Keratinocyte (primary cell): ENCODE measurements around the gene RGS17. TPM values are rescaled to one million over a fixed set of nuclear protein-coding genes. Genes with fewer than 3 reads are reported as not detected.

Source experiments
- DNase-seq: peaks from one replicate; pipeline ENCODE4 v3.0.0-alpha.2; 2011; ENCODE audit warnings: low read depth, missing footprints, low spot score
- FAIRE-seq: peaks from 2 replicates; lab custom pipeline; 2011; peaks lifted over from hg19 to GRCh38; lab: Jason Lieb, UNC
- H2AFZ ChIP-seq: 2 replicates; pipeline ENCODE4 v1.6.0; 2012; ENCODE audit warnings: low read length, control low read depth, inconsistent platforms; ENCODE audit not compliant: control insufficient read depth
- H3K27ac ChIP-seq: 2 replicates; pipeline ENCODE4 v1.5.1; 2011; ENCODE audit warnings: low read length; ENCODE audit not compliant: control insufficient read depth, insufficient read depth
- H3K27me3 ChIP-seq: 3 replicates; pipeline ENCODE4 v1.6.0; 2011; ENCODE audit warnings: low read length; ENCODE audit not compliant: control insufficient read depth, insufficient read depth; ENCODE audit errors: extremely low read depth
- H3K36me3 ChIP-seq, 2 experiments: 2 replicates in 1 of 2; 3 replicates in 1 of 2; pipeline ENCODE4 v1.5.1; 2011; ENCODE audit warnings: low read length in 2 of 2, mild to moderate bottlenecking in 1 of 2; ENCODE audit not compliant: control insufficient read depth in 2 of 2, insufficient read depth in 2 of 2; ENCODE audit errors: extremely low read depth in 1 of 2
- H3K4me1 ChIP-seq: 3 replicates; pipeline ENCODE4 v1.5.1; 2011; ENCODE audit warnings: low read length; ENCODE audit not compliant: control insufficient read depth, insufficient read depth; ENCODE audit errors: extremely low read depth
- H3K4me2 ChIP-seq: 3 replicates; pipeline ENCODE4 v1.6.0; 2011; ENCODE audit warnings: low read depth, low read length; ENCODE audit not compliant: control insufficient read depth, insufficient read depth; ENCODE audit errors: extremely low read depth
- H3K4me3 ChIP-seq, 3 experiments: fragments of 200-600 bp in 1 of 3; sonication (generic) in 1 of 3; 2 replicates in 2 of 3; 3 replicates in 1 of 3; pipeline ENCODE4 v1.5.1; 2011 to 2016; ENCODE audit warnings: low read length in 3 of 3, mild to moderate bottlenecking in 3 of 3, control low read depth in 2 of 3, inconsistent platforms in 1 of 3, low read depth in 1 of 3, mixed read lengths in 1 of 3, mixed run types in 1 of 3, moderate library complexity in 1 of 3; ENCODE audit not compliant: control insufficient read depth in 2 of 3, insufficient read depth in 2 of 3; ENCODE audit errors: extremely low read depth in 1 of 3
- H3K79me2 ChIP-seq: 2 replicates; pipeline ENCODE4 v1.6.0; 2012; ENCODE audit warnings: low read length; ENCODE audit not compliant: control insufficient read depth, insufficient read depth
- H3K9ac ChIP-seq: 3 replicates; pipeline ENCODE4 v1.6.0; 2011; ENCODE audit warnings: low read length; ENCODE audit not compliant: control insufficient read depth, insufficient read depth; ENCODE audit errors: extremely low read depth
- H3K9me1 ChIP-seq: 3 replicates; pipeline ENCODE4 v1.6.0; 2011; ENCODE audit warnings: low read length; ENCODE audit not compliant: control insufficient read depth, insufficient read depth; ENCODE audit errors: extremely low read depth
- H3K9me3 ChIP-seq: 2 replicates; pipeline ENCODE4 v1.5.1; 2012; ENCODE audit warnings: low read depth, low read length; ENCODE audit not compliant: control insufficient read depth
- H4K20me1 ChIP-seq: 3 replicates; pipeline ENCODE4 v1.6.0; 2011; ENCODE audit warnings: low read length; ENCODE audit not compliant: control insufficient read depth, insufficient read depth; ENCODE audit errors: extremely low read depth
- EZH2 ChIP-seq: IDR thresholded peaks from one replicate; pipeline ENCODE4 v1.6.1; 2012; ENCODE audit warnings: inconsistent platforms, mild to moderate bottlenecking, low read length, moderate library complexity
- dilution Hi-C: fragments of 300-500 bp; cut with MboI; formaldehyde crosslinking; loops from one replicate; pipeline ENCODE4 v1.7.0; 2020; ENCODE audit warnings: low sequenced_read_pairs; ENCODE audit not compliant: extremely low pct_ligation_motif_present
- polyA plus RNA-seq, 5 experiments: library from polyadenylated mRNA; depleted of rRNA in 3 of 5; stranded (reverse) in 3 of 5; stranded (forward) in 1 of 5; unstranded in 1 of 5; fragments of >200 nt; gene quantifications; 1 replicate in 1 of 5; 2 replicates in 3 of 5; 3 replicates in 1 of 5; pipeline versions ENCODE4 v1.2.1 to v1.2.3, GENCODE V29; 2011 to 2012; ENCODE audit warnings: missing spikeins in 2 of 5, low read depth in 1 of 5, low replicate concordance in 1 of 5
- TF ChIP-seq, protein P1 (sequence below), 3 experiments: IDR thresholded peaks in 1 of 3; conservative IDR thresholded peaks in 1 of 3; optimal IDR thresholded peaks in 1 of 3; 2 replicates in 2 of 3; 3 replicates in 1 of 3; pipeline versions ENCODE3 to v1.5.1; 2011; ENCODE audit warnings: low read length in 3 of 3, mild to moderate bottlenecking in 3 of 3, moderate library complexity in 2 of 3, control low read depth in 1 of 3, inconsistent platforms in 1 of 3; ENCODE audit not compliant: insufficient read depth in 2 of 3; ENCODE audit errors: extremely low read depth in 1 of 3

Gene RGS17
- polyA plus RNA-seq, 1 donor (not counting 4 experiments of a cell fraction or from before 2014, with no cell fraction given) = 0.22 TPM

DNA sequence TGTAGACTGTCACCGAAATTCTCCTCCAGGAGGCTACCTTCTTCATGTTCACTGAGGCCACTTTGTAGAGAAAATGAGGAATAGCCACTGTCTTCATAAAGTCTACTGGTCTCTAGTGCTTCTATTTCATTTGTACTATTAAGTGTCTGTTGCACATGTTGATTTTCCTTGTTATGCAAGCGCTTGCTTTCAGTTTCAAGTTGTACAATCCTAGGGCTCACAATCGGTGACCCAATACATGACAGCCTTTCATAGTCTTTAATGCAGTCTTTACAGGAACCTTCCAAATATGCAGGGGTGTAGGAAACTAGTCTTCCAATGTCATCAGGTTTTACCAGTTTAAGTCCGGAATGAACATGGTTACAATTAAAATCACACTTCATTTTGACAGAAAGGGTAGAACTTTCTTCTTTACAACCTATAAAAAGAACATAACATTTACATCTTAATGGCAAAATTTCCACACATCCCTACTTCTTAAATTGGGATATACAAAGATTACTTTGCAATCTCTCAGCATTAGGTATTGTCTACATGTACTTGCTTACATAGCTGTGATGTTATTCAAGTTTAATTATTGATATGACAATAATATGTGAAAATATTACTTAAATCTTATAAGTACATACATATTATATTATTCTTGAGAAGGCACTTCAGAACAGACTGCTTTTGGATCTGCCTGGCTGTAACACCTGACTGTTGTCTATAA is 155.7 kb downstream of the RGS17 start:
- H3K9ac ChIP-seq = no peak overlapping the region
- TF ChIP-seq, protein P1, sequence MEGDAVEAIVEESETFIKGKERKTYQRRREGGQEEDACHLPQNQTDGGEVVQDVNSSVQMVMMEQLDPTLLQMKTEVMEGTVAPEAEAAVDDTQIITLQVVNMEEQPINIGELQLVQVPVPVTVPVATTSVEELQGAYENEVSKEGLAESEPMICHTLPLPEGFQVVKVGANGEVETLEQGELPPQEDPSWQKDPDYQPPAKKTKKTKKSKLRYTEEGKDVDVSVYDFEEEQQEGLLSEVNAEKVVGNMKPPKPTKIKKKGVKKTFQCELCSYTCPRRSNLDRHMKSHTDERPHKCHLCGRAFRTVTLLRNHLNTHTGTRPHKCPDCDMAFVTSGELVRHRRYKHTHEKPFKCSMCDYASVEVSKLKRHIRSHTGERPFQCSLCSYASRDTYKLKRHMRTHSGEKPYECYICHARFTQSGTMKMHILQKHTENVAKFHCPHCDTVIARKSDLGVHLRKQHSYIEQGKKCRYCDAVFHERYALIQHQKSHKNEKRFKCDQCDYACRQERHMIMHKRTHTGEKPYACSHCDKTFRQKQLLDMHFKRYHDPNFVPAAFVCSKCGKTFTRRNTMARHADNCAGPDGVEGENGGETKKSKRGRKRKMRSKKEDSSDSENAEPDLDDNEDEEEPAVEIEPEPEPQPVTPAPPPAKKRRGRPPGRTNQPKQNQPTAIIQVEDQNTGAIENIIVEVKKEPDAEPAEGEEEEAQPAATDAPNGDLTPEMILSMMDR (optimal IDR thresholded peaks at IDR 0.05 in 1 of 3, IDR thresholded peaks at IDR 0.05 in 1 of 3, conservative IDR thresholded peaks at IDR 0.05 in 1 of 3; ENCODE audit: extremely low read depth in 1 of 3, insufficient read depth in 2 of 3, low read length in 3 of 3) = no peak
- no peak for TF ChIP-seq EZH2
- no peak overlapping the region for H3K27ac ChIP-seq
- no peak overlapping the region for H2AFZ ChIP-seq
- peaks cover 72% of the 10 kb centered on the region for H3K79me2 ChIP-seq
- H3K36me3 ChIP-seq = peaks cover 0 to 19% of the 10 kb centered on the region in 2 experiments
- H3K4me1 ChIP-seq = peaks cover 8% of the 10 kb centered on the region
- H3K9me1 ChIP-seq = no peaks in the 10 kb centered on the region
- DNase-seq = no peak
- H3K4me3 ChIP-seq = no peak overlapping the region
- peak; percentile 5 for FAIRE-seq
- no peaks in the 10 kb centered on the region for H3K9me3 ChIP-seq
- no peaks in the 10 kb centered on the region for H4K20me1 ChIP-seq
- no peak overlapping the region for H3K4me2 ChIP-seq
- H3K27me3 ChIP-seq = no peaks in the 10 kb centered on the region
- dilution Hi-C loops = no loop called here

DNA sequence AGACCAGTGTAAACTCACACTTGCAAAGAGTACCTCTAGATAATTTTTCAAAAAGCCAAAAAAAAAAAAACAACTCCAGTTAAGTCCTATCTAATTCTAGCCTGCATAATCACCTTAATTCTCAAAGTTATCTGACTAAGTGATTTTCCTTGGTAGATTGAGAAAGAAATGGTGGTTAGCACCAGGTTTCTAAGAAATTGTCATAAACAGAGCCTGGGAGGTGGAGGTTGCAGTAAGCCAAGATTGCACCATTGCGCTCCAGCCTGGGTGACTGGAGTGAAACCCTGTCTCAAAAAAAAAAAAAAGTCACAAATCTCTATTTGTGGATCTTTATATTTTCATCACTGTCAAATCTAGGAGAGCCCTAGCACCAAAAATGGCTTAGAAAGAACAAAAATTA is 157.2 kb downstream of the RGS17 start:
- Histone ChIP-seq H2AFZ (no peak overlapping the region), H3K27ac (no peak overlapping the region), H3K27me3 (no peaks in the 10 kb centered on the region), H3K9me3 (no peaks in the 10 kb centered on the region), H3K4me2 (no peak overlapping the region), H3K36me3 (peaks cover 0 to 19% of the 10 kb centered on the region in 2 experiments), H3K79me2 (peaks cover 58% of the 10 kb centered on the region), H4K20me1 (no peaks in the 10 kb centered on the region), H3K4me3 (no peak overlapping the region), H3K4me1 (no peaks in the 10 kb centered on the region), H3K9me1 (no peaks in the 10 kb centered on the region), H3K9ac (no peak overlapping the region)
- DNase-seq (no peak), FAIRE-seq (no peak)
- TF ChIP-seq, protein P1 (optimal IDR thresholded peaks at IDR 0.05 in 1 of 3, IDR thresholded peaks at IDR 0.05 in 1 of 3, conservative IDR thresholded peaks at IDR 0.05 in 1 of 3; ENCODE audit: extremely low read depth in 1 of 3, insufficient read depth in 2 of 3, low read length in 3 of 3) = no peak
- TF ChIP-seq EZH2 = no peak
- dilution Hi-C loops = no loop called here
